HCT116 (cell line): ENCODE measurements around the gene CPED1. TPM values are rescaled to one million over a fixed set of nuclear protein-coding genes. Genes with fewer than 3 reads are reported as not detected.

ENCODE experiments used
- ATAC-seq: fragments of 200-7000 bp; cut with Tn5 transposase; 2 replicates; pipeline ENCODE4 v1.9.1; 2020; ENCODE audit warnings: mild to moderate bottlenecking, moderate library complexity
- BruUV-seq: library from RNA; stranded (reverse); fragments of 400-500 nt; replicated peaks from 2 replicates; lab custom pipeline; 2021; lab: Mats Ljungman, UMichigan
- CTCF ChIA-PET: fragments of 300-600 bp; sonication (Branson Sonifier 250); formaldehyde crosslinking; loops from one replicate; lab custom pipeline; 2021; ENCODE audit warnings: antibody characterized with exemption; lab: Charles Lee
- POLR2A ChIA-PET: fragments of 300-600, 350-600 bp; sonication (Branson Sonifier 250); formaldehyde crosslinking; loops from one replicate; lab custom pipeline; 2021; ENCODE audit warnings: antibody characterized with exemption; lab: Charles Lee
- RAD21 ChIA-PET, 2 experiments: fragments of 300-600 bp; sonication (Branson Sonifier 250); formaldehyde crosslinking; loops; one replicate each; lab custom pipeline; 2023; ENCODE audit warnings: low total read pairs in 2 of 2; ENCODE audit not compliant: uncharacterized antibody in 2 of 2, unreplicated experiment in 2 of 2, low non-redundant PET in 1 of 2; lab: Charles Lee
- DNase-seq: peaks from one replicate; pipeline ENCODE4 v3.0.0-alpha.2; 2010; ENCODE audit warnings: low read depth, low spot score
- H2AFZ ChIP-seq: fragments of 200-600 bp; shearing (Covaris generic), sonication (generic); 2 replicates; pipeline ENCODE4 v1.6.1; 2017; ENCODE audit warnings: low read depth, mixed run types, mixed read lengths, antibody characterized with exemption, low read length; ENCODE audit not compliant: poor library complexity, severe bottlenecking
- H3K27ac ChIP-seq: 2 replicates; pipeline ENCODE4 v1.5.1; 2012; ENCODE audit warnings: low read depth, low read length
- H3K27me3 ChIP-seq: fragments of 200-600 bp; sonication (generic); 2 replicates; pipeline ENCODE4 v1.6.1; 2016; ENCODE audit warnings: mixed run types, low read length, mixed read lengths; ENCODE audit not compliant: insufficient read depth
- H3K36me3 ChIP-seq, 2 experiments: fragments of 200-500 bp in 1 of 2; fragments of 200-600 bp in 1 of 2; sonication (Bioruptor generic) in 1 of 2; sonication (generic) in 1 of 2; 2 replicates each; pipeline versions ENCODE4 v1.5.1 to v1.6.1; 2014 to 2016; ENCODE audit warnings: low read length in 2 of 2, inconsistent platforms in 1 of 2, mixed read lengths in 1 of 2, mixed run types in 1 of 2; ENCODE audit not compliant: insufficient read depth in 2 of 2, control insufficient read depth in 1 of 2
- H3K4me1 ChIP-seq, 2 experiments: fragments of 200-600 bp in 1 of 2; sonication (generic) in 1 of 2; 2 replicates each; pipeline versions ENCODE4 v1.5.1 to v1.6.1; 2012 to 2017; ENCODE audit warnings: low read length in 2 of 2, inconsistent platforms in 1 of 2, mild to moderate bottlenecking in 1 of 2, mixed read lengths in 1 of 2, mixed run types in 1 of 2, moderate library complexity in 1 of 2; ENCODE audit not compliant: insufficient read depth in 2 of 2, control insufficient read depth in 1 of 2
- H3K4me2 ChIP-seq: fragments of 200-600 bp; sonication (generic); 2 replicates; pipeline ENCODE4 v1.6.1; 2017; ENCODE audit warnings: mixed run types, low read length, mixed read lengths
- H3K4me3 ChIP-seq, 2 experiments: fragments of 200-600 bp in 1 of 2; sonication (generic) in 1 of 2; replicated peaks in 1 of 2; 2 replicates each; pipeline ENCODE4 v1.5.1; 2011 to 2016; ENCODE audit warnings: low read length in 2 of 2, control low read depth in 1 of 2, low read depth in 1 of 2, mild to moderate bottlenecking in 1 of 2, mixed read lengths in 1 of 2, mixed run types in 1 of 2
- H3K79me2 ChIP-seq: fragments of 200-600 bp; sonication (generic); 2 replicates; pipeline ENCODE4 v1.6.1; 2017; ENCODE audit warnings: mild to moderate bottlenecking, mixed run types, low read length, moderate library complexity, mixed read lengths; ENCODE audit not compliant: insufficient read depth
- H3K9ac ChIP-seq: fragments of 200-600 bp; sonication (generic); 2 replicates; pipeline ENCODE4 v1.6.1; 2016; ENCODE audit warnings: low read length, mixed read lengths
- H3K9me2 ChIP-seq: fragments of 200-600 bp; sonication (generic), shearing (Covaris generic); 2 replicates; pipeline ENCODE4 v1.6.1; 2017; ENCODE audit warnings: mixed run types, mild to moderate bottlenecking, moderate library complexity; ENCODE audit not compliant: insufficient read depth
- H3K9me3 ChIP-seq, 2 experiments: fragments of 200-500 bp in 1 of 2; fragments of 200-600 bp in 1 of 2; sonication (Bioruptor generic) in 1 of 2; sonication (generic) in 1 of 2; 2 replicates each; pipeline ENCODE4 v1.6.1; 2014 to 2017; ENCODE audit warnings: low read length in 2 of 2, mixed read lengths in 2 of 2, inconsistent platforms in 1 of 2, low read depth in 1 of 2, mild to moderate bottlenecking in 1 of 2, mixed run types in 1 of 2, moderate library complexity in 1 of 2; ENCODE audit not compliant: control insufficient read depth in 1 of 2, insufficient read depth in 1 of 2
- H4K20me1 ChIP-seq: fragments of 200-600 bp; sonication (generic), shearing (Covaris generic); 2 replicates; pipeline ENCODE4 v1.6.1; 2017; ENCODE audit warnings: mixed run types, mild to moderate bottlenecking, moderate library complexity; ENCODE audit not compliant: insufficient read depth
- CBX3 ChIP-seq: IDR thresholded peaks from 2 replicates; pipeline ENCODE4 v1.6.1; 2012; ENCODE audit warnings: low read depth
- POLR2A ChIP-seq: IDR thresholded peaks from 2 replicates; pipeline ENCODE4 v1.7.0; 2011; ENCODE audit warnings: borderline replicate concordance; ENCODE audit not compliant: insufficient read depth, insufficient read length; ENCODE audit errors: extremely low read depth
- RAD21 ChIP-seq: IDR thresholded peaks from 2 replicates; pipeline ENCODE4 v1.6.1; 2012; ENCODE audit warnings: low read depth, mild to moderate bottlenecking
- SP1 ChIP-seq: IDR thresholded peaks from 2 replicates; pipeline ENCODE4 v1.6.1; 2012; ENCODE audit warnings: low read depth
- ZBTB33 ChIP-seq: IDR thresholded peaks from 2 replicates; pipeline ENCODE4 v1.6.1; 2011; ENCODE audit warnings: mild to moderate bottlenecking, low read length, moderate library complexity; ENCODE audit not compliant: insufficient replicate concordance; ENCODE audit errors: extremely low read depth
- ZFX ChIP-seq: fragments of 450-650 bp; IDR thresholded peaks from 2 replicates; pipeline ENCODE4 v1.6.1; 2017
- intact Hi-C: fragments of 100-400 bp; cut with micrococcal nuclease; formaldehyde crosslinking; loops from 2 replicates; pipeline ENCODE4 v1.10.0; 2022
- total RNA-seq: library from RNA; stranded (reverse); gene quantifications from one replicate; pipeline ENCODE4 v1.2.1, GENCODE V29; 2021; ENCODE audit not compliant: unreplicated experiment

CPED1 gene
- total RNA-seq, 1 experiment from 2014 or later: 1.2 TPM

GRCh38 chr7:120950539-120951308 is 37.8 kb upstream of the CPED1 start, which contains the start of gene ING3 (continued):
- TF ChIP-seq POLR2A (no peak), CBX3 (peak; percentile 55; the same call in 1 of the 2 replicates), SP1 (peak; percentile 85)

- CTCF ChIA-PET: interaction anchor here (1.5 kb wide), 1 partner anchor 157 kb away, joined by 6 read pairs; no protein-coding TSS in a partner anchor
- RAD21 ChIA-PET: no interaction called here
- peaks cover 3 to 15% of the 10 kb centered on the region in 2 experiments; a peak in 3 of 4 replicates for H3K4me1 ChIP-seq
- no peaks in the 10 kb centered on the region for H3K27me3 ChIP-seq
- intact Hi-C loops: loop anchor here (5.0 kb wide), 1 partner anchor 386 kb away; no protein-coding TSS in a partner anchor
- DNase-seq (no peak), ATAC-seq (no peak)
- peak overlapping the region; percentile 91 for H3K4me2 ChIP-seq
- H4K20me1 ChIP-seq: no peaks in the 10 kb centered on the region
- peaks cover 23% of the 10 kb centered on the region for H3K79me2 ChIP-seq
- no peak for TF ChIP-seq ZBTB33
- TF ChIP-seq RAD21: no peak
- 0 out of 2 replicates have a peak, but pooled peaks have one; percentile 10 for TF ChIP-seq CBX3
- no peak for TF ChIP-seq ZFX
- peak overlapping the region; percentile 61 to 83 for H3K4me3 ChIP-seq
- no peaks in the 10 kb centered on the region for H3K9me3 ChIP-seq
- POLR2A ChIA-PET: interaction anchor here (1.2 to 1.5 kb wide), 2 partner anchors 9 to 159 kb away, joined by 4 to 5 read pairs; no protein-coding TSS in a partner anchor
- no peaks in the 10 kb centered on the region for H3K9me2 ChIP-seq
- H3K36me3 ChIP-seq: peaks cover 7 to 11% of the 10 kb centered on the region in 2 experiments; a peak in 2 of 4 replicates
- TSS peak; percentile 62 for BruUV-seq
- H2AFZ ChIP-seq: peak overlapping the region; percentile 60
- peak overlapping the region; percentile 80 for H3K9ac ChIP-seq
- peak overlapping the region; percentile 44; the same call in 1 of the 2 replicates for H3K27ac ChIP-seq
Observed at GRCh38 chr7:120951309-120951699, 37.2 kb upstream of the CPED1 start.
